Tongue (tissue), 3 donors: ENCODE measurements around the gene CKMT1B. TPM values are rescaled to one million over a fixed set of nuclear protein-coding genes. Genes with fewer than 3 reads are reported as not detected.
"Not testable (repeated sequence)": the region's sequence is repeated elsewhere in the genome, so short reads cannot be mapped to it uniquely, and the experiment has no call there.

Source experiments
- DNase-seq: peaks from one replicate; pipeline ENCODE4 v3.0.0-alpha.2; 2015
- small RNA-seq: library from RNA; depleted of rRNA; stranded (forward); fragments of <200 nt; gene quantifications from one replicate; pipeline ENCODE3, GENCODE V24; 2014; ENCODE audit warnings: low replicate concordance
- total RNA-seq: library from RNA; depleted of rRNA; stranded (reverse); fragments of >200 nt; gene quantifications from one replicate; pipeline ENCODE4 v1.2.3, GENCODE V29; 2014

Gene CKMT1B
- total RNA-seq, 1 donor from 2014 or later, result 4.3 TPM

- not testable (repeated sequence) for DNase-seq
These were observed 44.8 kb downstream of the CKMT1B start for GRCh38 chr15:43638464-43639204.

Small RNAs within 50 kb of the gene (small RNA-seq; reads per million reads assigned to genes)
- gene PDIA3P2 (not detected), gene RNU6-554P (not detected), gene RNU6-610P (not detected)

Other genes with a start within 250 kb of the CKMT1B start
- 37.8 TPM for gene ZSCAN29, start 223.0 kb upstream of the CKMT1B start, total RNA-seq
- 13.2 TPM for gene TUBGCP4, start 222.9 kb upstream of the CKMT1B start, total RNA-seq
- 87.9 TPM for gene TP53BP1, start 100.9 kb upstream of the CKMT1B start, total RNA-seq
- 22.5 TPM for gene MAP1A, start 76.4 kb upstream of the CKMT1B start, total RNA-seq
- gene PPIP5K1, start 3.8 kb upstream of the CKMT1B start, total RNA-seq, result 15.5 TPM
- gene STRC, start 24.8 kb downstream of the CKMT1B start, total RNA-seq, result 0.21 TPM
- gene CATSPER2, start 54.8 kb downstream of the CKMT1B start, total RNA-seq, result 0.51 TPM
- gene CKMT1A, start 99.8 kb downstream of the CKMT1B start, total RNA-seq, result 0.31 TPM
- gene PDIA3, start 152.4 kb downstream of the CKMT1B start, total RNA-seq, result 126 TPM
- gene ELL3, start 182.9 kb downstream of the CKMT1B start, total RNA-seq, result 6.1 TPM
- 272 TPM for gene SERF2, start 198.3 kb downstream of the CKMT1B start, total RNA-seq
- gene SERINC4, start 206.2 kb downstream of the CKMT1B start, total RNA-seq, result 0.10 TPM
- gene HYPK, start 206.6 kb downstream of the CKMT1B start, total RNA-seq, result 2.6 TPM
- gene MFAP1, start 230.7 kb downstream of the CKMT1B start, total RNA-seq, result 24.3 TPM
- 11.7 TPM for gene WDR76, start 233.0 kb downstream of the CKMT1B start, total RNA-seq